Measurements from ENCODE around the gene SENP6.
"Not testable (repeated sequence)": the region's sequence is repeated elsewhere in the genome, so short reads cannot be mapped to it uniquely, and the experiment has no call there.

DNA sequence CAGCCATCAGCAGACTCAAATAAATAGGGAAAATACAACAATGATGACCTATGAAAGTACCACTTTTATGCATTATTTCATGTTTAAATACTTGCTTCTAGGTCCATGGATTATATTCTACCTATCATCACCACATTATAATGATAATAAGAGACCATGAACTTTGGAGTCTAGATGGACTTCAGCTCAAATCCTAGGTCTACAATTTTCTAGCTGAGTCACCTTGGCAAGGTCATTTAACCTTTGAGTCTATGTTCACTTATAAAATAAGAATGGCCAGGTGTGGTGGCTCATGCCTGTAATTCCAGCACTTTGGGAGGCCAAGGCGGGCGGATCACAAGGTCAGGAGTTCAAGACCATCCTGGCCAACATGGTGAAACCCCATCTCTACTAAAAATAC lies 5.3 kb upstream of the SENP6 start:
- TF ChIP-seq, protein P1, sequence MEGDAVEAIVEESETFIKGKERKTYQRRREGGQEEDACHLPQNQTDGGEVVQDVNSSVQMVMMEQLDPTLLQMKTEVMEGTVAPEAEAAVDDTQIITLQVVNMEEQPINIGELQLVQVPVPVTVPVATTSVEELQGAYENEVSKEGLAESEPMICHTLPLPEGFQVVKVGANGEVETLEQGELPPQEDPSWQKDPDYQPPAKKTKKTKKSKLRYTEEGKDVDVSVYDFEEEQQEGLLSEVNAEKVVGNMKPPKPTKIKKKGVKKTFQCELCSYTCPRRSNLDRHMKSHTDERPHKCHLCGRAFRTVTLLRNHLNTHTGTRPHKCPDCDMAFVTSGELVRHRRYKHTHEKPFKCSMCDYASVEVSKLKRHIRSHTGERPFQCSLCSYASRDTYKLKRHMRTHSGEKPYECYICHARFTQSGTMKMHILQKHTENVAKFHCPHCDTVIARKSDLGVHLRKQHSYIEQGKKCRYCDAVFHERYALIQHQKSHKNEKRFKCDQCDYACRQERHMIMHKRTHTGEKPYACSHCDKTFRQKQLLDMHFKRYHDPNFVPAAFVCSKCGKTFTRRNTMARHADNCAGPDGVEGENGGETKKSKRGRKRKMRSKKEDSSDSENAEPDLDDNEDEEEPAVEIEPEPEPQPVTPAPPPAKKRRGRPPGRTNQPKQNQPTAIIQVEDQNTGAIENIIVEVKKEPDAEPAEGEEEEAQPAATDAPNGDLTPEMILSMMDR (IDR thresholded peaks at IDR 0.05), result not testable (repeated sequence)
- TF ChIP-seq ETV6, TEAD4, JUN, FOXK1 (CRISPR knock-in tag; IDR thresholded peaks at IDR 0.05): not testable (repeated sequence)
- TF ChIP-seq, protein P2, sequence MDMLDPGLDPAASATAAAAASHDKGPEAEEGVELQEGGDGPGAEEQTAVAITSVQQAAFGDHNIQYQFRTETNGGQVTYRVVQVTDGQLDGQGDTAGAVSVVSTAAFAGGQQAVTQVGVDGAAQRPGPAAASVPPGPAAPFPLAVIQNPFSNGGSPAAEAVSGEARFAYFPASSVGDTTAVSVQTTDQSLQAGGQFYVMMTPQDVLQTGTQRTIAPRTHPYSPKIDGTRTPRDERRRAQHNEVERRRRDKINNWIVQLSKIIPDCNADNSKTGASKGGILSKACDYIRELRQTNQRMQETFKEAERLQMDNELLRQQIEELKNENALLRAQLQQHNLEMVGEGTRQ (CRISPR knock-in tag; IDR thresholded peaks at IDR 0.05), result not testable (repeated sequence)
- TF ChIP-seq, protein P3, sequence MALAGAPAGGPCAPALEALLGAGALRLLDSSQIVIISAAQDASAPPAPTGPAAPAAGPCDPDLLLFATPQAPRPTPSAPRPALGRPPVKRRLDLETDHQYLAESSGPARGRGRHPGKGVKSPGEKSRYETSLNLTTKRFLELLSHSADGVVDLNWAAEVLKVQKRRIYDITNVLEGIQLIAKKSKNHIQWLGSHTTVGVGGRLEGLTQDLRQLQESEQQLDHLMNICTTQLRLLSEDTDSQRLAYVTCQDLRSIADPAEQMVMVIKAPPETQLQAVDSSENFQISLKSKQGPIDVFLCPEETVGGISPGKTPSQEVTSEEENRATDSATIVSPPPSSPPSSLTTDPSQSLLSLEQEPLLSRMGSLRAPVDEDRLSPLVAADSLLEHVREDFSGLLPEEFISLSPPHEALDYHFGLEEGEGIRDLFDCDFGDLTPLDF (CRISPR knock-in tag; IDR thresholded peaks at IDR 0.05), result not testable (repeated sequence)
- TF ChIP-seq, protein P4, sequence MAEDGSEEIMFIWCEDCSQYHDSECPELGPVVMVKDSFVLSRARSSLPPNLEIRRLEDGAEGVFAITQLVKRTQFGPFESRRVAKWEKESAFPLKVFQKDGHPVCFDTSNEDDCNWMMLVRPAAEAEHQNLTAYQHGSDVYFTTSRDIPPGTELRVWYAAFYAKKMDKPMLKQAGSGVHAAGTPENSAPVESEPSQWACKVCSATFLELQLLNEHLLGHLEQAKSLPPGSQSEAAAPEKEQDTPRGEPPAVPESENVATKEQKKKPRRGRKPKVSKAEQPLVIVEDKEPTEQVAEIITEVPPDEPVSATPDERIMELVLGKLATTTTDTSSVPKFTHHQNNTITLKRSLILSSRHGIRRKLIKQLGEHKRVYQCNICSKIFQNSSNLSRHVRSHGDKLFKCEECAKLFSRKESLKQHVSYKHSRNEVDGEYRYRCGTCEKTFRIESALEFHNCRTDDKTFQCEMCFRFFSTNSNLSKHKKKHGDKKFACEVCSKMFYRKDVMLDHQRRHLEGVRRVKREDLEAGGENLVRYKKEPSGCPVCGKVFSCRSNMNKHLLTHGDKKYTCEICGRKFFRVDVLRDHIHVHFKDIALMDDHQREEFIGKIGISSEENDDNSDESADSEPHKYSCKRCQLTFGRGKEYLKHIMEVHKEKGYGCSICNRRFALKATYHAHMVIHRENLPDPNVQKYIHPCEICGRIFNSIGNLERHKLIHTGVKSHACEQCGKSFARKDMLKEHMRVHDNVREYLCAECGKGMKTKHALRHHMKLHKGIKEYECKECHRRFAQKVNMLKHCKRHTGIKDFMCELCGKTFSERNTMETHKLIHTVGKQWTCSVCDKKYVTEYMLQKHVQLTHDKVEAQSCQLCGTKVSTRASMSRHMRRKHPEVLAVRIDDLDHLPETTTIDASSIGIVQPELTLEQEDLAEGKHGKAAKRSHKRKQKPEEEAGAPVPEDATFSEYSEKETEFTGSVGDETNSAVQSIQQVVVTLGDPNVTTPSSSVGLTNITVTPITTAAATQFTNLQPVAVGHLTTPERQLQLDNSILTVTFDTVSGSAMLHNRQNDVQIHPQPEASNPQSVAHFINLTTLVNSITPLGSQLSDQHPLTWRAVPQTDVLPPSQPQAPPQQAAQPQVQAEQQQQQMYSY (CRISPR knock-in tag; IDR thresholded peaks at IDR 0.05), result not testable (repeated sequence)

All from WTC11 (cell line).